ENCODE results near the gene PCGF5.

DNA sequence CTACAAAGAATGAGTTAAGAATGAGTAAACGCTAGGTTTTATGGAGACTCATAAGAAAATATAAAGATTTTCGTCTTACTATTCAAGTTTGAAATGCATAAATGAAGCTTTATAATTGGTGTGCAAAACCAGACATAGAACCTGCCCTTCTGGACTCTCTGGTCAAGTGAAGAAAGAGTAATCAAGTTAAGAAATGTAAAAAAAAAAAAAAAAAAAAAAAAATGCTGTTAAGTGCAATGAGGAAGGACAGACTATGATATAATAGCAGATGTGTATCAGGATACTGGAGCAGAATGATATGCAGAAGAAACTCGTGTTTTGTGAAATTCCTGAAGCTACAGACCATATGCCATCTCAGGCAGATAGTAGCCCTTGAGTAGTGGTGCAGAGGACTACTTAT, 5.6 kb downstream of the PCGF5 start:
- TF ChIP-seq, protein P1, sequence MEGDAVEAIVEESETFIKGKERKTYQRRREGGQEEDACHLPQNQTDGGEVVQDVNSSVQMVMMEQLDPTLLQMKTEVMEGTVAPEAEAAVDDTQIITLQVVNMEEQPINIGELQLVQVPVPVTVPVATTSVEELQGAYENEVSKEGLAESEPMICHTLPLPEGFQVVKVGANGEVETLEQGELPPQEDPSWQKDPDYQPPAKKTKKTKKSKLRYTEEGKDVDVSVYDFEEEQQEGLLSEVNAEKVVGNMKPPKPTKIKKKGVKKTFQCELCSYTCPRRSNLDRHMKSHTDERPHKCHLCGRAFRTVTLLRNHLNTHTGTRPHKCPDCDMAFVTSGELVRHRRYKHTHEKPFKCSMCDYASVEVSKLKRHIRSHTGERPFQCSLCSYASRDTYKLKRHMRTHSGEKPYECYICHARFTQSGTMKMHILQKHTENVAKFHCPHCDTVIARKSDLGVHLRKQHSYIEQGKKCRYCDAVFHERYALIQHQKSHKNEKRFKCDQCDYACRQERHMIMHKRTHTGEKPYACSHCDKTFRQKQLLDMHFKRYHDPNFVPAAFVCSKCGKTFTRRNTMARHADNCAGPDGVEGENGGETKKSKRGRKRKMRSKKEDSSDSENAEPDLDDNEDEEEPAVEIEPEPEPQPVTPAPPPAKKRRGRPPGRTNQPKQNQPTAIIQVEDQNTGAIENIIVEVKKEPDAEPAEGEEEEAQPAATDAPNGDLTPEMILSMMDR (IDR thresholded peaks at IDR 0.05), result no peak
- TF ChIP-seq POLR2A (IDR thresholded peaks at IDR 0.05), result no peak
